Measurements from ENCODE around the gene SLC9A4. TPM values are rescaled to one million over a fixed set of nuclear protein-coding genes. Genes with fewer than 3 reads are reported as not detected.

The SLC9A4 gene
- total RNA-seq, 4 donors from 2014 or later, result not detected

DNA sequence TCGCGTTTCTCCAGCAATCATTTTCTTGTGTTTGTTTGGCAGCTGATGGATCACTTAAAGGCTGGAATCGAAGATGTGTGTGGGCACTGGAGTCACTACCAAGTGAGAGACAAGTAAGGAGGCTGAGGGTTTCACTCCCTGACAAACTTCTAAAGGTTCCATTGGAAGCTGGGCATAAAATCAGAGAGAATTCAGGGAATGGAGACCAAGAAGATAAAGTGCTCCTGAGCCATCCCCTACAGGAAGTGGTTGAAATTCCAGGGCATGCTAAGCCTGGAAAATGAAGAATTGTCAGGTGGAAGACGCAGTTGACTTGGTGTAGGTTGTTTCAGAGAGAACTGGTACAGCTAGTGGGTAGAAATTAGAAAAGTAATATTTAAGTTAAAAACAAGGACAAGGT, 39.1 kb downstream of the SLC9A4 start:
- TF ChIP-seq, protein P1, sequence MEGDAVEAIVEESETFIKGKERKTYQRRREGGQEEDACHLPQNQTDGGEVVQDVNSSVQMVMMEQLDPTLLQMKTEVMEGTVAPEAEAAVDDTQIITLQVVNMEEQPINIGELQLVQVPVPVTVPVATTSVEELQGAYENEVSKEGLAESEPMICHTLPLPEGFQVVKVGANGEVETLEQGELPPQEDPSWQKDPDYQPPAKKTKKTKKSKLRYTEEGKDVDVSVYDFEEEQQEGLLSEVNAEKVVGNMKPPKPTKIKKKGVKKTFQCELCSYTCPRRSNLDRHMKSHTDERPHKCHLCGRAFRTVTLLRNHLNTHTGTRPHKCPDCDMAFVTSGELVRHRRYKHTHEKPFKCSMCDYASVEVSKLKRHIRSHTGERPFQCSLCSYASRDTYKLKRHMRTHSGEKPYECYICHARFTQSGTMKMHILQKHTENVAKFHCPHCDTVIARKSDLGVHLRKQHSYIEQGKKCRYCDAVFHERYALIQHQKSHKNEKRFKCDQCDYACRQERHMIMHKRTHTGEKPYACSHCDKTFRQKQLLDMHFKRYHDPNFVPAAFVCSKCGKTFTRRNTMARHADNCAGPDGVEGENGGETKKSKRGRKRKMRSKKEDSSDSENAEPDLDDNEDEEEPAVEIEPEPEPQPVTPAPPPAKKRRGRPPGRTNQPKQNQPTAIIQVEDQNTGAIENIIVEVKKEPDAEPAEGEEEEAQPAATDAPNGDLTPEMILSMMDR (IDR thresholded peaks at IDR 0.05; ENCODE audit: low read depth), result no peak

GRCh38 chr2:102513355-102513939, 40.4 kb downstream of the SLC9A4 start:
- TF ChIP-seq, protein P1 (IDR thresholded peaks at IDR 0.05; ENCODE audit: low read depth), result no peak

GRCh38 chr2:102514061-102514785, 41.2 kb downstream of the SLC9A4 start:
- TF ChIP-seq, protein P1 (IDR thresholded peaks at IDR 0.05; ENCODE audit: low read depth), result no peak

DNA sequence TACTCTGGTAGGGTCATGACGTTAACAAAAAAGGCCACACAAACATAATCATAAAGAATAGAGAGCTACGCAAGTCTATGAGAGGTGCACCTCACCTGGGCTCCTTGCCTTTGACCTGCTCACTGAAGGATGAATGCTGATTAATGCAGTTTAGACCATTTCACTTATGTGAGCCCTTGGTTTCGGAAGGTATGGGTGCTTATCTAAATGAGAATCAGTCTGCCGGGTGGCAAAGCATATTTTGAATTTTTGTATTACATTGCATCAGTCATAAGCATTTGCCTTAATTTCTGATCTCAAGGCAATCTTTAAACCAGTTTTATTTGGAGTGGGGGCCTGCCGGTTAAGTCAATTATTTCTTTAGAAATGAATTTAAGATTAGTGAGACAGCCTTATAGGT, 42.8 kb downstream of the SLC9A4 start:
- TF ChIP-seq, protein P1 (IDR thresholded peaks at IDR 0.05; ENCODE audit: low read depth), result no peak

DNA sequence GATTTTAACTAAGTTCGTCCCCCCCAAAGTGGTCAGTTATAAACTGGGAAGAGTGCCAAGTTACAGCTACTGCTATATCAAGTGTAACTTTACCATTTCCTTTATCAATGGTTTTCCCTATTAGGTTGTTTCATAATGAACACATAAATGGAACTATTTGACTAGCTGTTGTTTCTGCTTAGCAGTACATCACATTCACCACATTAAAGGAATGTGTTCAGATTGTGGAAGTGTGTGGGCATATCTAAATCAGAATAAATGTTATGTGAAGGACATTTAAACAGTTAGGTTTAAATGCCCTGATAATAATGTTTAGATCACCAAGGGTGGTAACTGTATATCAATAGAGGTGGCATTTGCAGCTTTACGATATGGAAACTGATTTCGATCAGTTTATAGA, 45.1 kb downstream of the SLC9A4 start:
- TF ChIP-seq, protein P1 (IDR thresholded peaks at IDR 0.05; ENCODE audit: low read depth), result no peak

- TF ChIP-seq, protein P1 (IDR thresholded peaks at IDR 0.05; ENCODE audit: low read depth), result no peak
Measured at GRCh38 chr2:102520009-102520408, 47.0 kb downstream of the SLC9A4 start.

DNA sequence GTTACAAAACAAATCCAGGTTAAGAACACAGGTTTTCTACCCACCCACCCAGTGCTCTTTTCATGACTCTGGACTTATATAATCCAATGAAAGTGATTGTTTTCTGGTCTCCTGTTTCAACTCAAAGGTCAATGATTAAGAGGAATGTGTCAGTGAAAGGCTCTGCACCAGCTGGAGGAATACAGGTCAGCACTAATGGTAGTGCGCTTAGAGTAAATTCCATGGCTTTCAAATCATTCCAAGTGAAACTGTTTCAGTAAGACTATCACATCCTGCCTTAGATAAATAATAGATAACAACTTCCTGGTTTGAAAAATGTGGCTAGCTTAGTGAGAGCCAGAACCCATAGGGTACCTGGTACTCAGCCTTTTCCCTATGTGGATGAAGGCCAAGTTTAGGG, 47.8 kb downstream of the SLC9A4 start:
- TF ChIP-seq, protein P1 (IDR thresholded peaks at IDR 0.05; ENCODE audit: low read depth), result no peak

Data from subcutaneous adipose tissue (tissue), 4 donors.